ENCODE data around the gene PARVG.

Gene PARVG

GRCh38 chr22:44196731-44197131, 16.0 kb downstream of the PARVG start:
- H3K79me2 ChIP-seq (ENCODE audit: insufficient read depth, low read length), result no peaks in the 10 kb centered on the region
- TF ChIP-seq EZH2phosphoT487 (conservative IDR thresholded peaks at IDR 0.05; ENCODE audit: low read length), result no peak
- TF ChIP-seq, protein P1, sequence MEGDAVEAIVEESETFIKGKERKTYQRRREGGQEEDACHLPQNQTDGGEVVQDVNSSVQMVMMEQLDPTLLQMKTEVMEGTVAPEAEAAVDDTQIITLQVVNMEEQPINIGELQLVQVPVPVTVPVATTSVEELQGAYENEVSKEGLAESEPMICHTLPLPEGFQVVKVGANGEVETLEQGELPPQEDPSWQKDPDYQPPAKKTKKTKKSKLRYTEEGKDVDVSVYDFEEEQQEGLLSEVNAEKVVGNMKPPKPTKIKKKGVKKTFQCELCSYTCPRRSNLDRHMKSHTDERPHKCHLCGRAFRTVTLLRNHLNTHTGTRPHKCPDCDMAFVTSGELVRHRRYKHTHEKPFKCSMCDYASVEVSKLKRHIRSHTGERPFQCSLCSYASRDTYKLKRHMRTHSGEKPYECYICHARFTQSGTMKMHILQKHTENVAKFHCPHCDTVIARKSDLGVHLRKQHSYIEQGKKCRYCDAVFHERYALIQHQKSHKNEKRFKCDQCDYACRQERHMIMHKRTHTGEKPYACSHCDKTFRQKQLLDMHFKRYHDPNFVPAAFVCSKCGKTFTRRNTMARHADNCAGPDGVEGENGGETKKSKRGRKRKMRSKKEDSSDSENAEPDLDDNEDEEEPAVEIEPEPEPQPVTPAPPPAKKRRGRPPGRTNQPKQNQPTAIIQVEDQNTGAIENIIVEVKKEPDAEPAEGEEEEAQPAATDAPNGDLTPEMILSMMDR (IDR thresholded peaks at IDR 0.05; ENCODE audit: insufficient read depth, low read length, poor library complexity, severe bottlenecking), result no peak
- H3F3A ChIP-seq (ENCODE audit: insufficient read depth), result no peaks in the 10 kb centered on the region
- H3K27me3 ChIP-seq (ENCODE audit: low read length), result no peaks in the 10 kb centered on the region
- H4K20me1 ChIP-seq (ENCODE audit: low read depth, low read length), result no peaks in the 10 kb centered on the region
- H3K9me2 ChIP-seq (replicated peaks; ENCODE audit: insufficient read depth, low read length), result no peaks in the 10 kb centered on the region
- H3K9me3 ChIP-seq (ENCODE audit: insufficient read depth, low read length), result no peaks in the 10 kb centered on the region
- no peak overlapping the region for H3K4me3 ChIP-seq (ENCODE audit: insufficient read depth, low read length, poor library complexity, severe bottlenecking)
- H3K27ac ChIP-seq (ENCODE audit: low read depth, low read length), result no peak overlapping the region
- no peak overlapping the region for H3K9ac ChIP-seq (ENCODE audit: low read length)
- H2AFZ ChIP-seq (ENCODE audit: low read depth, low read length, severe bottlenecking), result no peak overlapping the region
- H3K36me3 ChIP-seq (ENCODE audit: low read length), result no peaks in the 10 kb centered on the region
- no peak overlapping the region for H3K4me2 ChIP-seq (ENCODE audit: low read depth, low read length, poor library complexity, severe bottlenecking)

- Histone ChIP-seq H2AFZ (ENCODE audit: low read depth, low read length, severe bottlenecking) (no peak overlapping the region), H3K9ac (ENCODE audit: low read length) (no peak overlapping the region), H3K27me3 (ENCODE audit: low read length) (no peaks in the 10 kb centered on the region), H4K20me1 (ENCODE audit: low read depth, low read length) (no peaks in the 10 kb centered on the region), H3K9me3 (ENCODE audit: insufficient read depth, low read length) (no peaks in the 10 kb centered on the region), H3K27ac (ENCODE audit: low read depth, low read length) (no peak overlapping the region), H3K4me3 (ENCODE audit: insufficient read depth, low read length, poor library complexity, severe bottlenecking) (no peak overlapping the region), H3K9me2 (replicated peaks; ENCODE audit: insufficient read depth, low read length) (no peaks in the 10 kb centered on the region), H3K36me3 (ENCODE audit: low read length) (no peaks in the 10 kb centered on the region), H3K4me2 (ENCODE audit: low read depth, low read length, poor library complexity, severe bottlenecking) (no peak overlapping the region), H3K79me2 (ENCODE audit: insufficient read depth, low read length) (no peaks in the 10 kb centered on the region), H3F3A (ENCODE audit: insufficient read depth) (no peaks in the 10 kb centered on the region)
- TF ChIP-seq, protein P1 (IDR thresholded peaks at IDR 0.05; ENCODE audit: insufficient read depth, low read length, poor library complexity, severe bottlenecking), result no peak
- no peak for TF ChIP-seq EZH2phosphoT487 (conservative IDR thresholded peaks at IDR 0.05; ENCODE audit: low read length)
Measured at GRCh38 chr22:44197271-44197670, 16.5 kb downstream of the PARVG start.

DNA sequence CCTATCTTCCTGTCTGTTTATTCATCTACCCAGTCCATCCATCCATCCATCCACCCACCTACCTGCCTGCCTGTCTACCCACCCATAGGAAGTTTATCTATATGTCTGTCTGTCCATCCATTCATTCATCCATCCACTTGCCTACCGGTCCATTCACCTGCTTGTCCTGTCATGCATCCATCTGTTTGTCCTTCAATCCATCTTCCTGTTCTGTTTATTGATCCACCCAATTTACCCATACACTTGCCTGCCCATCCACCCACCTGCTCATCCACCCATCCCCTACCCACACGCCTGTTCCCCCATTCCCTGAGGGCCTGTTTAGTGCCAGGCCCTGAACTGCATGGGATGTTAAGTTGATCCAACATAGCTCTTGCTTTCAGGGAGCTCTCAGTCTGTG, 18.4 kb downstream of the PARVG start:
- Histone ChIP-seq H2AFZ (ENCODE audit: low read depth, low read length, severe bottlenecking) (no peak overlapping the region), H3K27ac (ENCODE audit: low read depth, low read length) (no peak overlapping the region), H3K9me2 (replicated peaks; ENCODE audit: insufficient read depth, low read length) (no peaks in the 10 kb centered on the region), H3K27me3 (ENCODE audit: low read length) (no peaks in the 10 kb centered on the region), H3K9me3 (ENCODE audit: insufficient read depth, low read length) (no peaks in the 10 kb centered on the region), H3K4me3 (ENCODE audit: insufficient read depth, low read length, poor library complexity, severe bottlenecking) (no peak overlapping the region), H3K79me2 (ENCODE audit: insufficient read depth, low read length) (no peaks in the 10 kb centered on the region), H3K9ac (ENCODE audit: low read length) (no peak overlapping the region), H3K4me2 (ENCODE audit: low read depth, low read length, poor library complexity, severe bottlenecking) (no peak overlapping the region), H3F3A (ENCODE audit: insufficient read depth) (no peaks in the 10 kb centered on the region), H4K20me1 (ENCODE audit: low read depth, low read length) (no peaks in the 10 kb centered on the region), H3K36me3 (ENCODE audit: low read length) (no peaks in the 10 kb centered on the region)
- TF ChIP-seq EZH2phosphoT487 (conservative IDR thresholded peaks at IDR 0.05; ENCODE audit: low read length), result no peak
- TF ChIP-seq, protein P1 (IDR thresholded peaks at IDR 0.05; ENCODE audit: insufficient read depth, low read length, poor library complexity, severe bottlenecking), result no peak

Measured in SU-DHL-6 (cell line).